ENCODE measurements around the gene FAM53C.

- no peak for TF ChIP-seq CTCF (conservative IDR thresholded peaks at IDR 0.05 in 1 of 2, IDR thresholded peaks at IDR 0.05 in 1 of 2; ENCODE audit: extremely low read depth in 1 of 2, insufficient read depth in 1 of 2, low read depth in 1 of 2, low read length in 2 of 2)
- no peak for TF ChIP-seq EZH2 (IDR thresholded peaks at IDR 0.05; ENCODE audit: borderline replicate concordance, low read length)
Observed at GRCh38 chr5:138334867-138335447, 3.1 kb upstream of the FAM53C start.
